GM10266 (cell line): ENCODE results near the gene PTGES3L.

Source experiments
- DNase-seq: peaks from one replicate; pipeline ENCODE4 v3.0.0; 2012; ENCODE audit errors: extremely low spot score
- TF ChIP-seq, protein P1 (sequence below): IDR thresholded peaks from 2 replicates; pipeline ENCODE4 v1.5.1; 2012; ENCODE audit warnings: mild to moderate bottlenecking, low read depth; ENCODE audit not compliant: control insufficient read depth, insufficient read depth; ENCODE audit errors: missing control alignments

The PTGES3L gene

DNA sequence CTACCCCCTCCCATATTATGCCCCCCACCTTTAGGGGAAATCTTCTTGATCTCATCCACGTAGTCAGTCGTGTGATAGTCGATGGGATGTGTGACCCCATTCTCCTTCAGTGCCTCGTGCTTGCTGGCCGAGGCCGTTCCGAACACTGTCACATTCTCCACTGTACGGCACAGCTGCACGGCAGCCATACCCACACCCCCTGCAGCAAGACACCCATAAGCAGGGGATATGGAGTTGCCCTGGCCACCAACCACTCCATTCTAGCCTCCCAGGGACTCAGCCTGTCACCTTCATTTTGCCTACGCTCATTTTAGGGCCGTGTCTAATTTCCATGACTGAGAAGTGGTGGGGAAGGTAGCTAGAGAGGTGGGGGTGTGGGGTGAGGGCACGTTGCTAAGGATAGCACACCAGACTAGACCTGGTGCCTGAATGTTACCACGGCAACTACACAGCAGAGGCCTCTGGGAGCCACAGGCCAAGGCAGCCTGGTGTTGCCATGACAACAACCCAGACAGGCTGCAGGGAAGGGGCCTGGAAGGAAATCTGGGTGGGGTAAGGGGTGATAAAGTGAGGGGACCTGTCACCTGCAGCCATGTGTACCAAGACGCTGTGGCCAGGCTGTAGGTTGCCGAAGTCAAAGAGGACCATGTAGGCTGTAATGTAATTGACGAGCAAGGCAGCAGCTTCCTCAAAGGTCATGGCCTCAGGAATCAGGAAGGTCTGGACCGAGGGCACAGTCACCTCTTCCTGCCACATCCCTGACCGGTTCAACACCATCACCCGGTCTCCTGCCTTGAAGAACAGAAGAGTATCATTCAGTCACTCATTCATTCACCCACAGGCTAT, 38.4 kb upstream of the PTGES3L start:
- TF ChIP-seq, protein P1, sequence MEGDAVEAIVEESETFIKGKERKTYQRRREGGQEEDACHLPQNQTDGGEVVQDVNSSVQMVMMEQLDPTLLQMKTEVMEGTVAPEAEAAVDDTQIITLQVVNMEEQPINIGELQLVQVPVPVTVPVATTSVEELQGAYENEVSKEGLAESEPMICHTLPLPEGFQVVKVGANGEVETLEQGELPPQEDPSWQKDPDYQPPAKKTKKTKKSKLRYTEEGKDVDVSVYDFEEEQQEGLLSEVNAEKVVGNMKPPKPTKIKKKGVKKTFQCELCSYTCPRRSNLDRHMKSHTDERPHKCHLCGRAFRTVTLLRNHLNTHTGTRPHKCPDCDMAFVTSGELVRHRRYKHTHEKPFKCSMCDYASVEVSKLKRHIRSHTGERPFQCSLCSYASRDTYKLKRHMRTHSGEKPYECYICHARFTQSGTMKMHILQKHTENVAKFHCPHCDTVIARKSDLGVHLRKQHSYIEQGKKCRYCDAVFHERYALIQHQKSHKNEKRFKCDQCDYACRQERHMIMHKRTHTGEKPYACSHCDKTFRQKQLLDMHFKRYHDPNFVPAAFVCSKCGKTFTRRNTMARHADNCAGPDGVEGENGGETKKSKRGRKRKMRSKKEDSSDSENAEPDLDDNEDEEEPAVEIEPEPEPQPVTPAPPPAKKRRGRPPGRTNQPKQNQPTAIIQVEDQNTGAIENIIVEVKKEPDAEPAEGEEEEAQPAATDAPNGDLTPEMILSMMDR: no peak
- DNase-seq: no peak

DNA sequence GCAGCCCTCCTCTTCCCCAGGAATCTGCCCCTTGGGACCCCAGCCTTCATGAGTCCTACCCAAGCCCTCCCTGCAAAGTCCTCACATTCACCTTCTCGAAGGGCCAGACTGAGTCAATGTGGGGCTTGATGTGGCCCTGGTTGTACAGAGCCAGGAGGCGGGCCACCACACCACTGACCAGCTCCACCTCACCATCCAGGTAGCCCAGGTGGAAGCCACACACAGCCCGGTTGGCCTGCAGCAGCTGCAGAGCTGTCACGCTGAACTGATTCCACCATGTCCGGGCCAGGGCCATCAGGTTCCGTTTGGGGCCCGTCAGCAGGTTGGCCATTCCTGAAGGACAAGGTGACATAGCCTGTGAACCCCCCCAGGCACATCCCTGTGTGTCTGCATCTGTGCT, 36.3 kb upstream of the PTGES3L start:
- TF ChIP-seq, protein P1: no peak
- DNase-seq: no peak

DNA sequence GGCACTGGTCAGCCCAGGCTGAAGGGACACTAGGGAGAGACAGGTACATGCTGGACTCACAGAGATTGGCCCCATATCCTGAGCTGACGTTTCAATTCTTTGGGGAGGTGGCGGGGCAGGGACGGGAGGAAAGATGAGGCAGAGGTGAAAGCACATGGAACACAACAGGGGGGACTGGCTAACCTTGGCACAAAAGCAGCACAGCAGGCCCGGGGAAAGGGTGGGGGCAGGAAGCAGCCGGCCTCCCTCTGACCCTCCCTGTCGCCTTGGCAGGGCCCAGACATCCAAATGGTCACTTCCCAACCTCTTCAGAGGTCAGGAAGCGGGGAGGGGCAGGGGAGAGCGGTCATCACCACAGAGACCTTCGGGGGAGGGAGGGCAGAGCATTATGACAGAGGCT, 35.7 kb upstream of the PTGES3L start:
- TF ChIP-seq, protein P1: no peak
- DNase-seq: no peak

DNA sequence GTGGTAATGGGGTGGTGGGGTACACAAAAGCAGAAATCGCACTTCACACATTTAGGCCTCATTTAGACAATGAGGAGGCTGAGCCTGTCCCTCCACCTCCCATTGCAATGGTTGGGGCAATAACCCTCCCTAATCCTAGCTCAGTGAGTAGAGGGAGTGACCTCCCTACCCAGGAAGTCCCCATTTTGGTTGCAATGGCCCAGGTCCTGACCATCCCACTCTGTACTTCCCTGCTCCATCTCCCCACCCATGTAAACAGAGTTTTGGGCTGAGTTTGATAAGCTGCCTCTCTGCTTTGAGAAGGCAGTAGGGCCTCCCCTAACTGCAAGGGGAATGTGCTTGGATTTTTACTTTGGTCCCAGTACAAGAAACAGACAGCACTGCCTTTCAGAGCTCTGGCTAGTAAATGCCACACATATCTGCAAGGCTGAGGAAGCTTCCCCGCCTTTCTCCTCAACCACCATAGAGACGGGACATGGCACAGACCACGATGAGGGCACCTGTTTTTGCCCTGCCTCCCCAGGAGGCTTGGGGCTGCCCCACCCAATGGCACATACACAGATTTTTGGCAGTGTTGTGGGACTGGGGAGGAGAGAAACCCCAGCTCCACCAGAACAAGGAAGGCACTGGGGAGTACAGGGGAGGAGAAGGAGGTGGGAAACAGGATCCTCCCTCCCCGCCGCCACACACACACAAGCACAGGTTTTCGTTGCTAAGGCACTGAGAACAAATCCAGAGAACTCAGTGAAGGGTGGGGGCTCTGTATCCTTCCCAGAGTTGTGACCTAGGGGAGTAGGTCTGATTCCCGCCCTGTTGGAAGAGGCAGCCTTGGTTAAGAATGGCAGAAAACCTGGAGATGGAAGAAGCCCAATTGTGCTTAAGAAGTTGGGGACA, 35.0 kb upstream of the PTGES3L start:
- TF ChIP-seq, protein P1: no peak
- no peak for DNase-seq

DNA sequence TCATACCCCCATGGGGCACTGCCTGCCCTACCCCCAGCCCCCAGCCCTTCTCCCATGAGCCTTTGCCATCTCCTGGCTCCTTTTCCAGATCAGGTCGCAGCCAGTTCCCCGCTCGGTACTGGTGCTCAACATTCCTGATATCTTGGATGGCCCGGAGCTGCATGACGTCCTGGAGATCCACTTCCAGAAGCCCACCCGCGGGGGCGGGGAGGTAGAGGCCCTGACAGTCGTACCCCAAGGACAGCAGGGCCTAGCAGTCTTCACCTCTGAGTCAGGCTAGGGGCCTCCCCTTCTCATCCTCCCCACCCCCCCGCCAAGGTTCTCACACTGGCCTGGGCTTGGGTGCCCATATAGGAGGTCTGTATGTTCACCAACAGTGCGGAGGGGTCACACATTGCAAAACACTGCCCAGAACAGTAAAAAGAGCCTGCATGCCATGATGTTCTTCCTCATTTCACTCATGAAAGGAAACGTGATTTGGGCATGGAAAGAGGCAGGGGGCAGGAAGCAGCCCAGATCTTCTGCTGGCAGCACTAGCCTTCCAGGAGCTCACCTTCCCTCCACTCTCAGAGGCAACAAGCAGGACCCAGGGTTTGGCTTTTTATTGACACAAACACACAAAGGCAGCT, 34.3 kb upstream of the PTGES3L start:
- TF ChIP-seq, protein P1: no peak
- no peak for DNase-seq

DNA sequence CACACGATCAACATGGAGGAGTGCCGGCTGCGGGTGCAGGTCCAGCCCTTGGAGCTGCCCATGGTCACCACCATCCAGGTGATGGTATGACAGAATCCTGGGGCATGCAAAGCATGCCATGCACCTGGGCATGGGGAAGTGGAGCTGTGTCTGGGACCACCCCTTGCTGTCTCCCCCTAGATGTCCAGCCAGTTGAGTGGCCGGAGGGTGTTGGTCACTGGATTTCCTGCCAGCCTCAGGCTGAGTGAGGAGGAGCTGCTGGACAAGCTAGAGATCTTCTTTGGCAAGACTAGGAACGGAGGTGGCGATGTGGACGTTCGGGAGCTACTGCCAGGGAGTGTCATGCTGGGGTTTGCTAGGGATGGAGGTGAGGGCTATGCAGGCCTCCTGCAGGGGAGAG, 33.4 kb upstream of the PTGES3L start:
- TF ChIP-seq, protein P1: no peak
- no peak for DNase-seq
